NB4 (cell line): ENCODE measurements around the gene C2CD3.

Source experiments
- MYC ChIP-seq: IDR thresholded peaks from 2 replicates; pipeline ENCODE4 v1.6.1; 2011; ENCODE audit warnings: low read depth, low read length
- POLR2A ChIP-seq: IDR thresholded peaks from 2 replicates; pipeline ENCODE4 v1.6.1; 2011; ENCODE audit warnings: mild to moderate bottlenecking; ENCODE audit not compliant: insufficient read length; ENCODE audit errors: extremely low read depth
- TF ChIP-seq, protein P1 (sequence below): IDR thresholded peaks from one replicate; pipeline ENCODE4 v1.5.1; 2012; ENCODE audit warnings: low read depth, low read length
- TF ChIP-seq, protein P2 (sequence below): IDR thresholded peaks from 2 replicates; pipeline ENCODE4 v1.6.1; 2011; ENCODE audit warnings: low read depth, low read length

DNA sequence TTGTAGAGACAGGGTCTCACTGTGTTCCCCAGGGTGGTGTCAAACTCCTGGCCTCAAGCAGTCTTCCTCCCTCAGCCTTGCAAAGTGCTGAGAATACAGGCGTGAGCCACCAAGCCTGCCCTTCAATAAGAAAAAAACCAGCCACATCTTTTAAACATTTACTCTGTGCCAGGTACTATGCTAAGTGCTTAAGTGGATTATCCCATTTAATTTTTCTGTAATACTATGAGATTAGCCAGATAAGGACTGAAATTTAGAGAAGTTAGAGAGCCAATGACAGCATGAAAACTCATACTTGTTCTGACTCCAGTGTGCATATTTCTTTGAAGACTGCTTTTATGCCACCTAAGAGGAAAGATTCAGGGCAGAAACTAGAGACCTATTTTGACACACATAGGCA, 35.9 kb upstream of the C2CD3 start:
- TF ChIP-seq, protein P1, sequence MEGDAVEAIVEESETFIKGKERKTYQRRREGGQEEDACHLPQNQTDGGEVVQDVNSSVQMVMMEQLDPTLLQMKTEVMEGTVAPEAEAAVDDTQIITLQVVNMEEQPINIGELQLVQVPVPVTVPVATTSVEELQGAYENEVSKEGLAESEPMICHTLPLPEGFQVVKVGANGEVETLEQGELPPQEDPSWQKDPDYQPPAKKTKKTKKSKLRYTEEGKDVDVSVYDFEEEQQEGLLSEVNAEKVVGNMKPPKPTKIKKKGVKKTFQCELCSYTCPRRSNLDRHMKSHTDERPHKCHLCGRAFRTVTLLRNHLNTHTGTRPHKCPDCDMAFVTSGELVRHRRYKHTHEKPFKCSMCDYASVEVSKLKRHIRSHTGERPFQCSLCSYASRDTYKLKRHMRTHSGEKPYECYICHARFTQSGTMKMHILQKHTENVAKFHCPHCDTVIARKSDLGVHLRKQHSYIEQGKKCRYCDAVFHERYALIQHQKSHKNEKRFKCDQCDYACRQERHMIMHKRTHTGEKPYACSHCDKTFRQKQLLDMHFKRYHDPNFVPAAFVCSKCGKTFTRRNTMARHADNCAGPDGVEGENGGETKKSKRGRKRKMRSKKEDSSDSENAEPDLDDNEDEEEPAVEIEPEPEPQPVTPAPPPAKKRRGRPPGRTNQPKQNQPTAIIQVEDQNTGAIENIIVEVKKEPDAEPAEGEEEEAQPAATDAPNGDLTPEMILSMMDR, result no peak
- TF ChIP-seq MYC (no peak), POLR2A (no peak)
- TF ChIP-seq, protein P2, sequence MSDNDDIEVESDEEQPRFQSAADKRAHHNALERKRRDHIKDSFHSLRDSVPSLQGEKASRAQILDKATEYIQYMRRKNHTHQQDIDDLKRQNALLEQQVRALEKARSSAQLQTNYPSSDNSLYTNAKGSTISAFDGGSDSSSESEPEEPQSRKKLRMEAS, result no peak
